ENCODE data around the gene CHST5. TPM values are rescaled to one million over a fixed set of nuclear protein-coding genes. Genes with fewer than 3 reads are reported as not detected.

The CHST5 gene
- total and polyA plus RNA-seq, 2 of the 13 experiments (the other 11 are each of a cell fraction or from before 2014, with no cell fraction given), result 0.05 TPM; not detected in 1

- TF ChIP-seq, protein P1, sequence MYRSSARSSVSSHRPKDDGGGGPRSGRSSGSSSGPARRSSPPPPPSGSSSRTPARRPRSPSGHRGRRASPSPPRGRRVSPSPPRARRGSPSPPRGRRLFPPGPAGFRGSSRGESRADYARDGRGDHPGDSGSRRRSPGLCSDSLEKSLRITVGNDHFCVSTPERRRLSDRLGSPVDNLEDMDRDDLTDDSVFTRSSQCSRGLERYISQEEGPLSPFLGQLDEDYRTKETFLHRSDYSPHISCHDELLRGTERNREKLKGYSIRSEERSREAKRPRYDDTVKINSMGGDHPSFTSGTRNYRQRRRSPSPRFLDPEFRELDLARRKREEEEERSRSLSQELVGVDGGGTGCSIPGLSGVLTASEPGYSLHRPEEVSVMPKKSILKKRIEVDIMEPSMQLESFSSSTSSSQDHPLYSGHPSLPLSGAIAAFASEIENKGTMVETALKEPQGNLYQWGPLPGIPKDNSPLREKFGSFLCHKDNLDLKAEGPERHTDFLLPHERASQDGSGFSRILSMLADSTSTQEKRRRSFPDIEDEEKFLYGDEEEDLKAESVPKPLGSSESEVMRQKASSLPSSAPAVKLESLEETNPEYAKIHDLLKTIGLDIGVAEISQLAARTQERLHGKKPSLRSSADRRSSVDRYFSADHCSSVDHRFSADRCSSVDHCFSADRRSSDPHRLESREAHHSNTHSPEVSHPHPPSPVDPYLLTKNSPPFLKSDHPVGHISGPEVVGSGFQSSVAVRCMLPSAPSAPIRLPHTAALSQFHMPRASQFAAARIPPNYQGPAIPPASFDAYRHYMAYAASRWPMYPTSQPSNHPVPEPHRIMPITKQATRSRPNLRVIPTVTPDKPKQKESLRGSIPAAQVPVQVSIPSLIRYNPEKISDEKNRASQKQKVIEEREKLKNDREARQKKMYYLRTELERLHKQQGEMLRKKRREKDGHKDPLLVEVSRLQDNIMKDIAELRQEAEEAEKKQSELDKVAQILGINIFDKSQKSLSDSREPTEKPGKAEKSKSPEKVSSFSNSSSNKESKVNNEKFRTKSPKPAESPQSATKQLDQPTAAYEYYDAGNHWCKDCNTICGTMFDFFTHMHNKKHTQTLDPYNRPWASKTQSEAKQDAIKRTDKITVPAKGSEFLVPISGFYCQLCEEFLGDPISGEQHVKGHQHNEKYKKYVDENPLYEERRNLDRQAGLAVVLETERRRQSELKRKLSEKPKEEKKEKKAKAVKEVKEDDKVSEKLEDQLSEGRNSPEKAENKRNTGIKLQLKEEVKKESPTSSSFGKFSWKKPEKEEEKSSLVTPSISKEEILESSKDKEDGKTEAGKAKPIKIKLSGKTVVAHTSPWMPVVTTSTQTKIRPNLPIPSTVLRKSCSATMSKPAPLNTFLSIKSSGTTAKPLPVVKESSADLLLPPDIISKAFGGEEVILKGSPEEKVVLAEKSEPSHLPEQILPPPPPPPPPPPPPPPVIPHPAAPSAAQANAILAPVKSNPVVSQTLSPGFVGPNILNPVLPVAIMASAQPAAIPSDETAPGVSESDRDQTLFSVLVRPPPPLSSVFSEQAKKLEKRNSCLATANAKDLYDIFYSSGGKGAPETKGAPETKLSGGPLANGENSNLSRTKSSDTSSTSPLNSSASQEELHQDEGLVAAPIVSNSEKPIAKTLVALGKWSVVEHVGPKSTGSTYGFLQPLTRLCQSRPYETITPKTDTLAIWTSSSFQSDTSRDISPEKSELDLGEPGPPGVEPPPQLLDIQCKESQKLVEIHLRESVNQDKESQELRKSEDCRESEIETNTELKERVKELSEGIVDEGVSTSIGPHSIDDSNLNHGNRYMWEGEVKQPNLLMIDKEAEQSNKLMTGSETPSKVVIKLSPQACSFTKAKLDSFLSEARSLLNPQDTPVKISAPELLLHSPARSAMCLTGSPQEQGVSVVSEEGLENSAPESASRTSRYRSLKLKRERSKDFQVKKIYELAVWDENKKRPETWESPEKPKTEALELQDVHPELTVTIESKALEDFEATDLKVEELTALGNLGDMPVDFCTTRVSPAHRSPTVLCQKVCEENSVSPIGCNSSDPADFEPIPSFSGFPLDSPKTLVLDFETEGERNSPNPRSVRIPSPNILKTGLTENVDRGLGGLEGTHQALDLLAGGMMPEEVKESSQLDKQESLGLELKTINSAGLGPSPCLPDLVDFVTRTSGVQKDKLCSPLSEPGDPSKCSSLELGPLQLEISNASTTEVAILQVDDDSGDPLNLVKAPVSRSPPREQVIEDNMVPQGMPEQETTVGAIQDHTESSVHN (CRISPR knock-in tag; IDR thresholded peaks at IDR 0.05), result no peak
- TF ChIP-seq ZNF672 (CRISPR knock-in tag; IDR thresholded peaks at IDR 0.05), result no peak
Measured at GRCh38 chr16:75570396-75571065, 34.6 kb upstream of the CHST5 start (continued).

DNA sequence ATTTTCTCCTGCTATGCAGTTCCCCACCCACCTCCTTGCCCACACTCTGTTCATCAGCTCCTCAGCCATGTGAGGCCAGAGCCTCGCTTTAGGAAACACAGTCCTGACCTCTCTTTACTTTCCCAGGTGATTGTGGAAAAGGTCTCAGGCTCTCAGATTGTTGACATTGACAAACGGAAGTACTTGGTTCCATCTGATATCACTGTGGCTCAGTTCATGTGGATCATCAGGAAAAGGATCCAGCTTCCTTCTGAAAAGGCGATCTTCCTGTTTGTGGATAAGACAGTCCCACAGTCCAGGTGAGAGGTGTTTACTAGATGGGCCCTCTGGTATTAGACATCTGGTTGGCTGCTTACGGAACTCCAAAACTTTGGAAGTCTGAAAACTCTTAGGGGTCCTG is 32.0 kb upstream of the CHST5 start:
- intact Hi-C loops (cut with micrococcal nuclease; ENCODE audit: unreplicated experiment), result loop anchor here (5.0 kb wide), 2 partner anchors 51 to 79 kb away; partner anchors contain the start of genes KARS1 and TERF2IP
- no peak for FAIRE-seq
- POLR2A ChIA-PET, result no interaction called here
- TF ChIP-seq RFX3 (CRISPR knock-in tag; IDR thresholded peaks at IDR 0.05), result no peak
- no peak for TF ChIP-seq HDAC2 (CRISPR knock-in tag; IDR thresholded peaks at IDR 0.05)
- no peak for TF ChIP-seq FOXA1 (IDR thresholded peaks at IDR 0.05)
- TF ChIP-seq FOXA1 (CRISPR knock-in tag; IDR thresholded peaks at IDR 0.05), result no peak
- no peak for TF ChIP-seq JUNB (CRISPR knock-in tag; IDR thresholded peaks at IDR 0.05; ENCODE audit: borderline replicate concordance)
- no peak for TF ChIP-seq RFXANK (CRISPR knock-in tag; IDR thresholded peaks at IDR 0.05)
- no peak for TF ChIP-seq HNF1B (CRISPR knock-in tag; IDR thresholded peaks at IDR 0.05)
- TF ChIP-seq PBX3 (CRISPR knock-in tag; IDR thresholded peaks at IDR 0.05; ENCODE audit: borderline replicate concordance), result no peak
- no peak for TF ChIP-seq ZNF335 (CRISPR knock-in tag; IDR thresholded peaks at IDR 0.05)
- no peak for TF ChIP-seq XBP1 (CRISPR knock-in tag; IDR thresholded peaks at IDR 0.05)

More for the DNA sequence above, 32.0 kb upstream of the CHST5 start:
- WGBS (ENCODE audit: low lambda C conversion rate), result 93% methylated on average over 4 of the region's 4 CpGs
- no peak overlapping the region for H3K4me3 ChIP-seq (replicated peaks in 1 of 3; ENCODE audit: insufficient read depth in 1 of 3, low read depth in 2 of 3, low read length in 3 of 3)
- H3K36me3 ChIP-seq (replicated peaks in 1 of 2; ENCODE audit: control insufficient read depth in 1 of 2, insufficient read depth in 2 of 2, low read length in 2 of 2), result peaks cover 16 to 44% of the 10 kb centered on the region in 2 experiments
- H3K27me3 ChIP-seq (ENCODE audit: control insufficient read depth in 1 of 2, insufficient read depth in 2 of 2, low read length in 2 of 2), result peaks cover 0 to 4% of the 10 kb centered on the region in 2 experiments; a peak in 2 of 5 replicates
- no peak overlapping the region for H2AFZ ChIP-seq (ENCODE audit: low read length)
- H3K4me1 ChIP-seq (ENCODE audit: insufficient read depth, low read length), result peaks cover 28% of the 10 kb centered on the region
- H3K79me2 ChIP-seq (ENCODE audit: insufficient read depth, low read length), result peaks cover 13% of the 10 kb centered on the region
- CTCF ChIA-PET (ENCODE audit: low intra/inter-chr PET ratio, low total read pairs), result no interaction called here
- no peak overlapping the region for H3K9ac ChIP-seq (ENCODE audit: insufficient read depth, low read depth, low read length)
- DNase-seq (ENCODE audit: low spot score) (no peak), ATAC-seq (no peak)
- no peak overlapping the region for H3K27ac ChIP-seq (ENCODE audit: extremely low read length, insufficient read depth, low read length)
- peaks cover 13% of the 10 kb centered on the region; the same call in 1 of the 2 replicates for H4K20me1 ChIP-seq (ENCODE audit: insufficient read depth, low read length)
- peak overlapping the region; percentile 96; the same call in 1 of the 2 replicates for H3K4me2 ChIP-seq (ENCODE audit: low read depth, low read length)
- no TSS peak for BruUV-seq (replicated peaks)
- no peaks in the 10 kb centered on the region for H3K9me3 ChIP-seq (ENCODE audit: low read length)
- in situ Hi-C loops (cut with HindIII; ENCODE audit: extremely low pct_ligation_motif_present, low pct_unique_long_range_greater_than_20kb), result no loop called here

Measured in HepG2 (cell line).